Pons (tissue), 1 donor: Measurements from ENCODE around the gene KCNJ4.

ENCODE experiments used
- DNase-seq: peaks from one replicate; pipeline ENCODE4 v3.0.0-alpha.2; 2016; ENCODE audit warnings: low spot score

The KCNJ4 gene

DNA sequence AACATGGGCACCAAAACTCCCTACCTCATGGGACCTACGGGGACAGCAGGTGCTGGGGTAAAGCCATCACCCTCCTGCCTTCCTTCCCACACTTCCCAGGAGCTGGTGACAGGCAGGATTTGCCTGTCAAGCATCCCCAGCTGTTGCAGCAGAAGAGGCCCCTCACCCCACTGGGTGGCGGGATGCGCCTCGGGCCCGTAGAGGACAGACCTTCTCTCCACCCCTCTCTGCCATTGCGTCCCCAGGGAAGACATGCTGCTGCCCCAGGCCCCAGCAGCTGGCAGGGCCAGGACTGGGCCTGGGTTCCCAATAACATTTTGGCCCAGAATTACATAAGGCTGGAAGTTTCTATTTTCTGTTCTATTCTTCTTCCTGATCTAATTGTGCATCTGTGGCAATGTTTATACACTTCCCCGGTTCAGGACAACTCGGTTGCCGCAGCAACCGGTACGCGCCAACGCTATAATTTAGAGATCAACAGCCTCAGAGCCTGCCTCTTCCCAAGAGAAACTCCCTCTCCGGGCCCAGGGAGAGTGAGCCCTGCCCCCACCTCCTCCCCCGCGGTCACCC is 25.4 kb downstream of the KCNJ4 start:
- DNase-seq = no peak

DNA sequence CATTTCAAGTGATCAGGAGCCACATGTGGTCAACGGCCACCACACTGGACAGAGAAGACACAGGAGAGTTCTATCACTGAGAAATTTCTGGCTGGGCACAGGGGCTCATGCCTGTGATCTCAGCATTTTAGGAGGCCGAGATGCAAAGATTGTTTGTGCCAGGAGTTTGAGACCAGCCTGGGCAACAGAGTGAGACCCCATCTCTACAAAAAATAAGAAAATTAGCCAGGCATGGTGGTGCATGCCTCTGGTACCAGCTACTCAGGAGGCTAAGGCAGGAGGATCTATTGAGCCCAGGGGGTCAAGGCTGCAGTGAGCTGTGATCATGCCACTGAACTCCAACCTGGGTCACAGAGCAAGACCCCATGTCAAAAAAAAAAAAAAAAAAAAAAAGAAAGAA is 26.3 kb downstream of the KCNJ4 start:
- no peak for DNase-seq

DNA sequence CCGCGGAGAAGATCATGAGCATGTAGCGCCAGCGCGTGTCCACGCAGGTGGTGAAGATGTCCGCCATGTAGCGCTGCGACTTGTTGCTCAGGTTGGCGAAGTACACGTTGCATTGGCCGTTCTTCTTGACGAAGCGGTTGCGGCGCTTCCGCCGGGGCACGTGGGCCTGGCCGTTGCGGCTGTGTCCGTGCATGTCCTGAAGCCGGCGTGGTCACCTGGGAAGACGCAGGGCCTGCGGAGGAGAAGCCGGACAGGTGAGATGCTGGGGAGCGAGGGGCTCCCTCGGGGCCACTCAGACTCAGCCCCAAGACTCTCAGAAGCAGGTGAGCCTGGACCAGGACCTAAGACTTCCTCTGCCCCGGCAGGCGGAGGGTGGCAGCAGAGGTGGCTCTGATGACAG is 27.1 kb downstream of the KCNJ4 start:
- DNase-seq = no peak

DNA sequence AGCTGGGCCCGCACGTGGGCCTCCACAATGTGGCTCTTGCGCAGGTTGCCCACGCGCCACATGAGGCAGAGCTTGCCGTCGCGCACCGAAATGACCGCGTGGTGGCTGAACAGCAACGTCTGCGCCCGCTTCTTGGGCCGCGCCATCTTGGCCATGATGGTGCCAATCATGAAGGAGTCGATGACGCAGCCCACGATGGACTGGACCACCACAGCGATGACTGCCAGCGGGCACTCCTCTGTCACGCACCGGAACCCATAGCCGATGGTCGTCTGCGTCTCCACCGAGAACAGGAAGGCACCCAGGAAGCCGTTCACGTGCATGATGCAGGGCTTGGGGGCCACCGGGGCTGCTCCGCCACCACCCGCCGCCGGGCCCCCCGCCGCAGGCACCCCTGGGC is 27.5 kb downstream of the KCNJ4 start:
- no peak for DNase-seq

DNA sequence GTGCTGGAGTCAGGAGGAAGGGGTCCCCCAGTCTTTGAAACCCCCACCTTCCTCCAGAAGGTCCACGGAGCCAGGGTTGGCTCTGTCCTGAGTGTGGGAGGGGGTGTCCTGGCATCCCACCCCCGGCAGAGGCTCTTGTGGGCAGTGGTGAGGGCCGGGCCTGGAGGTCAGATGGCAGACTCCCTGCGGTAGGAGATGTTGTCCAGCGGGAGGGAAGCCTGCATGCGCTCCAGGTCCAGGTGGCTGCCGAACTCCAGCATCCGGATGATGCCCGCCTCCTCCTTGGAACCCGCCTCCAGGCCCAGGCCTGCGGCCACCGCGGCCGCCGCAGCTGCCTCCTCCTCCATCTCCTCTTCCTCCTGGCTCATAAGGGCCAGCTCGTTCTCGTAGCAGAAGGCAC is 28.4 kb downstream of the KCNJ4 start:
- no peak for DNase-seq

DNA sequence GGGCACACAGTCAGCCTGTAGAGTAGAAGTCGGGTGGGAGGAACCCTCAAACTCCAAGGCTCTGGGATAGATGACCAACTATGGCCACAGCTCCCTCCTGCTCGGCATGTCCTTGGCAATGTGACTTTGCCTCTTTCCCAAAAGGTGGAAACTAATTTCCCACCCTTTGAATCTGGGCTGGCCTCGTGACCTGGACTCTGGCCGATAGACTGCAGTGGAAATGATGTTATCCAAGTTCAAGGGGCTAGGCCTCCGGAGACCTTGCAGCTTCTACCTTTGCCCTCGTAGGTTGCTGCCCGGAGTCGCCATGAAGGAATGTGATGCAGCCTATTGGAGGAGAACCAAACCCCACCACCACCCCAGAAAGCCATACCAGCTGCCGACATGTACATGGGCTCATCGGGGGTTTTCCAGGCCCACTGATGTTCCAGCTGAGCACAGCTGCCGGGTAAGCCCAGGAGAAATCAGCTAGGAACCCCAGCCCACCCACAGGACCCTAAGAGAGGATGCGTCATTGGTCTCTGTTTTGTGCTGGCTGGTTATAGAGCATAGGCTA is 30.4 kb downstream of the KCNJ4 start:
- DNase-seq = no peak

DNA sequence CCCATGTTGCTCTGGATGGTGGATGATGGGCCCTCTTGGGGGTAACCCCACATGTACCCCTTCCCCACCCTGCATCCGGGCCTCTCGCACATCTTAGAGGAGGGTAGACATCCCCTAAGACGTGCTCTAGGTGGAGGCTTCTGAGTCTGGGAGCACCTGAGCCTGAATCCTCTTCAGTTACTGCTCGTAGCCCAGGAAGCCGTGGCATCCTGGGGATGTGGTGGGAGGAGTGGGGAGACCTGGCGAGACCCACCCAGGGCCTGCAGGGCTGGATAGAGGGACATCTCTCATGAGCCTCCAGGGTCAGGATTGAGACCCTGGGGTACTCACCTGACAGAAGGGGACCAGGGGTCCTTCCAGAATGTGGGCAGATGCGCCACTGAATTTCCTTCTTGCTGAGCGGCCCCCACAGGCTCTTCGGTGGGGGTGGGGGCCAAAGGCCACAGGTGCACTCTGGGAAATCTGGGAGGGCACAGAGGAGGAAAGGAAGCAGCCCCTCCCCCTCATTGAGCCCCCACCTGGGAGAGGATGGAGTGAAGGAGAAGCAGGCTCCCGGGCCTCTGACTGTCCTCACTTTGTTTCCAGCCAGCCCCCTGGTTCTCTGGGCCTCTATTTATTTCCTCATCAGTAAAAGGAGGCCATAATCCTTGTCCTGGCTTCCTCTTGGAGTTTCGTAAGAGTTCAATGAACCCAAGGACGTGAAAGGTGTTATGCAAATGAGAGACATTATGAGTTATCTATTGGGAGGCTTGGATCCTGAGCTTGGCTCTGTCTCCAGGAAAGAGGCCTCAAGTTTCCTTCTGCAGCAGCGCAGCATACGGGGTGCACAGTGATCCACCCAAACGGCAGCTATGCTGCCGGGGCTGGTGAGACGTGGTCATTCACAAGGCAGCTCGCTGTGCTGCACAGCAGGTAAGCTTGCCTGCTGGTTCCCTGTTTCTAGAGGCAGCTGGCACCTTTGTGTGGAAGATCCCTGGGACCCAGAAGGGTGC is 31.2 kb downstream of the KCNJ4 start:
- no peak for DNase-seq

DNA sequence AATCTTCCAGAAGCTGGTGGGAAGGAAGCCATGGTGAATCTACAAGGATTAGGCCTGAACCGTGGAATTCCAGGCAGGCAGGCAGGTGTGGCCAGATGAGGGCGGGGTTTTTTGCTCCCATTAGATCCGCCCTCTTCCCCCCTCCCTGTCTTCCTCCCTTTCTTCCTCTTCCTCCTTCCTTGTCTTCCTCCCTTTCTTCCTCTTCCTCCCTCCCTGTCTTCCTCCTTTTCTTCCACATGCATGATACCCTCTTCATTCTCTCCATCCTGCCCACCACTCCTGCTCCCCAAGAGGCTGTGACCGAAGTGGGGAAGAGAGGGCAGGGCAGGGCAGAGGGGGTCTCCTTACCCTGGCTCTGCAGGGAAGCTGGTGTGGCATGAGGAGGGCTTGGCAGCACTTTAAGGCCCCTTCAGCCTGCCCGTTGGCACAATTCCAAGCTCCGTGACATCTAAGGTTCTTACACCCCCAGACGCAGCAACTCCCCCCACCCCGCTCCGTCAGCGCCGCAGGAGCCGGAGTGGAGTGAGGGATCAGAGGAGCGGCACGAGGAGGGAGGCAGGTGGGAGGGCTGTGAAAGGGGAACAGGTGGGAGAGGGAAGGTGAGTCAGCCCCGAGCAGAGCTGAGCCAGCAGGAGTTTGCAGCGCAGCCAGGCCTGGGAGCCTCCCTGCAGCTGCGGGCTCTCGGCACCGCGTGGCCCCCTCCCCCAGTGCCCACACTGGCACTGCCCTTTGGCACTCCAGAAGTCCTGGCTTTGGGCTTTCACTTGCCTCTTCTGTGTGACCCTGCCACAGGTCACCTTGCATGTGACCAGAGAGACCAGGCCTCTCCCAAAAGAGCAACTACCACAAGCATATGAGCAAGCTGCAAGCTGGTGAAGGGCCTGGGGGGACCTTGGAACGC is 32.1 kb downstream of the KCNJ4 start:
- DNase-seq = no peak

DNA sequence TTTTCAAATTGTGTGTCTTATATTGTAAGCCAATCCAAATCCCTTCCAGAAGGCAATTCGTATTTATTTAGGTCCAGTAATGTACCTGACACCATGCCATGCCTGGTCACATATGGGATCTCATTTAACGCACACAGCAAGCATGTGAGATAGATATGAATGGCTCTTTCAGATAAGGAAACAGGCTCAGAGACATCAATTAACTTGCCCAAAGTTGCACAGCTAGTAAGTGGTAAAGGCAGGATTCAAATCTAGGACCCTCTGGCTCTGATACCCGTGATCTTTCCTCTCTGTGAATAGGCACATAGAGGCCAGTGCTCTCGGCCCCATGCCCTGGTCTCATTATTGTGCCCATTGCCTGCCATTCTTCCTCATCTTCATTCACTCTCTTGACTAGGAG is 34.3 kb downstream of the KCNJ4 start:
- DNase-seq = no peak

DNA sequence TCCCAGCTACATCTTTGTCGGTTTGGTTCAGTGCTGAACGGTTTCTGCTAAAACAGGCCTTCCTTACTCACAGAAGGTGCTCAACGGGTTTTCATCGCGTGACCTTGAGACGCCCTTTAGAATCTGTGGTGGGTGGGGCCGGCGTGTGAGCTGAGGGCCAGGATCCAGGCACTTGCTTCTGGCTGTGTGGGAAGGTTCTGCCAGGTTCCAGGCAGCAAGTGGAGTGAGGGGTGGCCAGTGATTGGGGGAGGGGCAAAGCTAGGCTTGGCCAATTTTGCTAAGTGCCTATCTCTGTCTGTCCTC is 35.2 kb downstream of the KCNJ4 start:
- no peak for DNase-seq

DNA sequence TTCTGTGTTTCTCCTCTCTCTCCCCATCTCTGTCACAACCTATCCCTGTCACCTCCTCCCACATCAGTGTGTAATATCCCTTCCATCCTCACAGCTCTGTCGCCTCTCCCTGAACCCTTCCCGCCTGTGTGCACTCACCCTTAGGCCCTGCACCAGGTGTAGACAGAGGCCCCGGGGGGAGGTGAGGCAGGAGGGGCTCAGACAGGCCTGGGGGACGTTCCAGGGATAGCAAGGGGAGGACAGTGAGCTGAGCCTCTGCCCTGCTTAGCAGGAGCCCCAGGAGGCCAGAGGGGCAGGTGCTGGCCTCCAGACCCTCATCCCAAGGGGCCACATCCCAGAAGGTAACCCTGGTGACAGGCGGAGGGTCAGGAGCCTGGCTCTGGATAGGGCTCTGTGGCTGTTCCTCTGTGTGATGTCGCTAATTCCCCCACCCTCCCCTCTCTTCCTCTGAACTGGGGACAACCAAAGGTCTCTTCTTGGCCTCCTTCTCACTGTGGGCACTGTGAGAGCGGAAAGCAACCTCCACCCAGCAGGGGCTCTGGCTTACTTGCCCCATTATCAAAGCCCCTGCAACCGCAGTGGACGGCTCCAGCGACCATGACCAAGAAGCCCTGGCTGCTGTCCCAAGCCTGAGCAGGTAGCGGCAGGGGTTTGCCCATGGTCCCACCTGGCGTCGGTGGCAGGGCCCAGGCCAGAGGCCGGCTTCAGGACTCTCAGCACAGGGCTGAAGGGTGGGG is 35.7 kb downstream of the KCNJ4 start:
- DNase-seq = no peak

DNA sequence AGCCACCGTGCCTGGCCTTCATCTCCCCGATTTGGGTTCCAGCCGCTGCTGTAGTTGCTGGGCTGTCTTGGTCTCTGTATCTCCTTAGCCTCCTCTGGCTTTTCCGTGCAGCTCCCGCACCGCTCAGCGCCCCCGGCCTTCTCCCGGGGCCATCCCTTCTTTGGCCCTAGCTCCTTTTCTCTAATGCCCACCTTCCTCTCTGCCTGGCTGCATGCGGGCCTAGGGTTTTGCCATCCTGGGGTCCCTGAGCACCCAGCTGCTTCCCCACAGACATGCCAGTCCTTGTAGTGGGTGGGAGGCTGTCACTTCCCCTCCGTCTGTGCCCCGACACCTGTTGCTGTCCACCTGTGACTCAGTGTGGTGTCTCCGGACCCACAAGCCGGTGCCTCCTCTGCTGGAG is 36.4 kb downstream of the KCNJ4 start:
- no peak for DNase-seq

DNA sequence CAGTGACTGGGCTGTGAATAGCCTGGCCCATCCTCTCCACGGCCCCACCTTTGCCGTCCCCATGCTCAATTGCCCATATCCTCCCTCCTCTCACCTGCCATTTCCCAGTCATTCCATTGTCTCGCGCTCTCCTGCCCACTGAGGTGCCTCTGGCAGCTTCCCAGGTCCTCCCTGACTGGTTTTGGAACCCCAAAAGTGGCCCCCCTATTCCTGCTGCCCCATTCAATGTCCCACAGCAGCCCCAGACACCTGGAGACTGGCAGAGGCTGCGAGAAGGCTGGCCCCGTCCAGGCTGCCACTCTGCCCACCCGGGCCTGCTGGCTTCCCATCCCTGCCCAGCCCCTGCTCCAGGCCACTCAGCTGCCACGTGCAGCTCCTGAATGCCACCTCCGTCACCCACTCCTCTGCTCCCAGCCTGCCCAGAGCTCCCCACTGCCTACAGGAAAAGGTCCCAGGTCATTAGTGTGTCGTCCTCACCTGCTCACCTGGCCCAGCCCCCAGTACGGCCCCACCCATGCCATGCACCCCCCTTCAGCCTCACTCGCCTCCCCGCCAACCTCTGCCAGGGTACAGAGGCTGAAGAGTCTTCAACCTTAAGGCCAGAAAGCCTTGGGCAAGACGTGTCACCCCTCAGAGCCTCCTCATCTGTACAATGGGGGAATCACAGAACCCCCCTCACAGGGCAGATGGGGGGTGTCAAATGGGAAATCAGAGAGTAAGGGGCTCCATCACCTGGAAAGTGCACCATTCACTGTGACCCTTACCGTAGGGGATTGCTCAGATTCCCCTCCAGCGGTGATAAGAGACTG is 37.5 kb downstream of the KCNJ4 start:
- DNase-seq = no peak

DNA sequence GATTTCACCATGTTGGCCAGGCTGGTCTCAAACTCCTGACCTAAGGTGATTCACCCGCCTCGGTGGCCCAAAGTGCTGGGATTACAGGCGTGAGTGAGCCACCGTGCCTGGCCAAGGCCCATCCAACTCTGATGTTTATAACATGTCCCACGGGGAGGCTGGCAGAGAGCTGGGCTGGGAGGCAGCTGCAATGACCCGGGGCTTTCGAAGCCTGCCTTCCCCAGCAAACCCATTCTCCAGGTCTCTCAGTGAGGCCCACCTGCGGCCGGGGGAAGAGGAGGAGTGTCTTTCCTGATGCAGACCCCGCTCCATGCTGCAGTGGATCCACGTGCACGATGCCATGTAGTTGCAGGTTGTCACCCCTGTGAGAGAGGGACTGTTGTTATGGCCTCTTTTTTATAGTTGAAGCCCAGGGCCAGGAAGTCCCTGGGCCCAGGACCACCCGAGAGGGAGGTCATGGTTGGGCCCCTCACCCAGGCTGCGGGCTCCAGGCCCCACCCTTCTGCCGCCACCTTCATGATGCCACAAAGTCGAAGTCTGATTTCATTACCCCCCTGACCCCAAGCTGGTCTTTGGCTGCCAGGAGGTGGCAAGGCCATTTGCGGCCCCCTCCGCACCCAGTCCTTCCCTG is 38.3 kb downstream of the KCNJ4 start:
- DNase-seq = no peak

DNA sequence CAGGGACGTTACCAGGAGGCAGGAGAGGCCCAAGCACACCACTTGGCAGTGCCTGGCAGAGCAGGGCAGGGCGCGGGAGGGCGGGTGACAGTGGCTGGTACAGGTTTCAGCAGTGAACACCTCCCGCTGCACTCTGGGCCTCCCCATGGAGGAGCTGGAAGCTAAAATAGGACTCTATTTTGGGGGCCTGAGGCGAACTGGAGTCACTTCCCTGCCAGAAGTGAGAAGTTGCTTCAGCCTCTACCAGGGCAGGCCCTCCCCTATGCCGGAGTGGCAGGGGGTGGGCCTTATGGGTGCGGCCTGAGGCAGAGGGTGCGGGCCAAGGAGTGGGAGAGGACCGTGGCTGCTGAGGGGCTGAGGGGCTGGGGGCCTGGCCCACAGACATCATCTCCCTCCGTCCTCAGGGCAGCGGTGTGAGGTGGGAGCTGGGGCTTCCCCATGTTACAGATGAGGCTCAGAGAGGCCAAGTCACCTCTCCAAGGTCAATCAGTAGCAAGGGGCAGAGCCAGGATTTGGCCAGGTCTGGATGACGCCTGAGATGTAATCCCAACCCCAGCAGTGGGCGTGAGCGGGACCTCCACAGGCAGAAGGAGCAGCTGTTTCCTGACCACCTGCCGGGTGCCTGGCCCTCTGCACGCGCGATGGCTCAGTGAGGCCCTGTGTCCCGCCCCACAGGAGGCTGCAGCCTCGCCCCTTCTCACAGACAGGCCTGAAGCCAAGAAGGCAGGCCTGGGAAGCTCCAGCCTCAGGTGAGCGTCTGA is 39.3 kb downstream of the KCNJ4 start:
- DNase-seq = no peak

DNA sequence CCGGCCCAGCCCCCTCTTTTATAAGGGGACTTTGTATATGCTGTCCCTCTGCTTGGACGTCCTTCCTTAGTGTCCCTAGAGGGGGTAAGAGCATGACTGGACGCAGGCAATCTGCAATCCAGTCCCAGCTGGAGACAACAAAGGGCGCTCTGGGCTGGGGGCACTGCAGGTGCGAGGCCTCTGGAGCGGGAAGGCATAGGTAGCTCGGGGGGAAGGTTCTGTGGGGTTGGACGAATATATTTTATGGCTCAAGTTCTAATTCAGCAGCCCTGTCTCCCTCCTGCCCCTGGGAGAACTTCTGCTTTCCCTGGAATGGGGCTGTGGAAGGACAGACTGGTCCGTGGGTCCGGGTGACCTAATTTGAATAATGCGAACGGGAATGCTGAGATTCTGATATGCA is 40.0 kb downstream of the KCNJ4 start:
- DNase-seq = no peak

DNA sequence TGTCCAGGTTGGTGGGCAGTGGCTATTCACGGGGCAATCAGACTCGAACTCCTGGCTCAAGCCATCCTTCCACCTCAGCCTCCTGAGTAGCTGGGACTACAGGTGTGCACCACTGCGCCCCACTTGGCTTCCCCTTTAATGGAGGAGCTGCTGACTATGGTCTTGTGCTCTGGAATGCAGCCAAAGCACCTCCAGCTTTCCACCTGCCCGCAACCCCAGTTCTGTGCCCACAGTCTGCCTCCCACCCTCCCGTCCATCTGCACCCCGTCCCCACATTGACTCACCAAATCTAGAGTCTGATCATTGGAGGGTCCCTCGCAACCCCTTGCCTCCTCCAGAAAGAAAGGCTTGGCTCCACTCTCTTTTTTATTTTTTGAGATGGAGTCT is 41.0 kb downstream of the KCNJ4 start:
- no peak for DNase-seq

DNA sequence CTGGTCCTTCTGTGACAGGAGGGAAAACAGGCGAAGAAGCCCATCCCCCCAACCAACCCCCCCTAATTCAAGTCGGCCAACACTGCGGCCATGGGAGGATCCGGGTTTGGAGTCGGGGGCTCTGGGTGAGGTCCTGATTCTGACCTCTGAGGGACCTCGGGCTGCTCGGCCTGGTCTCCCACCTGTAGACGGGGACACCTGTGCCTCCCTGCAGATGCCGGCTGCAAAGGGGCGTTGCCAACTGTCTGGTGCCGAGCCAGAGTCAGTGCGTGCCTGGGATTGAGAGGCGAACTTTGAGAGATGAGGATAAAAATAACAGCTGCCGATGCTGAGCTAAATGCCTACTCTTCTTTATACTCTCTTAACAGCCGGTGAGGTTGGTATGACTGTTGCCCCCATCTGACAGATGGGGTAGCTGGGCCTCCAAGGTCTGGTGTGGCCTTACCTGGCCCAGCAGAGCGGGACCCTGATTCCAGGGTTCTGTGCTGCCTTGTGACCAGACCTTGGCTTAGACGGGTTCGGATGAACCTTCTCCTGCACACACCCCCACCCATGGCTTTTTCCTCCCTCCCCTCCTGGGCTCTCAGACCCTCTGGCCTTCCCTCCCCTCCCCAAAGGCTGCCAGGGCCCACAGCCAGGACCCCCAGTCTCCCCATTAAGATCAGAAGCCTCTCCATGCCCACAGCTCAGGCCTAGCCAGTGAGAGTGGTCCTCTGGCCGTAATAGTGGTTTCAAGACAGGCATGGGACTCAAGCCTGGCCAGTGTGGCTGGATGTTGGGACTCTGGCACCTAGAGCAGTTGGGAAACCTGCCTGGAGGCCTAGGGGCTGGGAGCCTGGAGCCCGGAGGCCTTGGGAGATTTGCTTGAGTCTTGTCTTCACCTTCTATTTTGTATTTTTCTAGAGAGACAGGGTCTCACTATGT is 41.7 kb downstream of the KCNJ4 start:
- no peak for DNase-seq
